HCT116 (cell line): Measurements from ENCODE around the gene TENM4. TPM values are rescaled to one million over a fixed set of nuclear protein-coding genes. Genes with fewer than 3 reads are reported as not detected.

ENCODE experiments used
- ATAC-seq: fragments of 200-7000 bp; cut with Tn5 transposase; 2 replicates; pipeline ENCODE4 v1.9.1; 2020; ENCODE audit warnings: mild to moderate bottlenecking, moderate library complexity
- BruUV-seq: library from RNA; stranded (reverse); fragments of 400-500 nt; replicated peaks from 2 replicates; lab custom pipeline; 2021; lab: Mats Ljungman, UMichigan
- CTCF ChIA-PET: fragments of 300-600 bp; sonication (Branson Sonifier 250); formaldehyde crosslinking; loops from one replicate; lab custom pipeline; 2021; ENCODE audit warnings: antibody characterized with exemption; lab: Charles Lee
- POLR2A ChIA-PET: fragments of 300-600, 350-600 bp; sonication (Branson Sonifier 250); formaldehyde crosslinking; loops from one replicate; lab custom pipeline; 2021; ENCODE audit warnings: antibody characterized with exemption; lab: Charles Lee
- RAD21 ChIA-PET, 2 experiments: fragments of 300-600 bp; sonication (Branson Sonifier 250); formaldehyde crosslinking; loops; one replicate each; lab custom pipeline; 2023; ENCODE audit warnings: low total read pairs in 2 of 2; ENCODE audit not compliant: uncharacterized antibody in 2 of 2, unreplicated experiment in 2 of 2, low non-redundant PET in 1 of 2; lab: Charles Lee
- DNase-seq: peaks from one replicate; pipeline ENCODE4 v3.0.0-alpha.2; 2010; ENCODE audit warnings: low read depth, low spot score
- H2AFZ ChIP-seq: fragments of 200-600 bp; shearing (Covaris generic), sonication (generic); 2 replicates; pipeline ENCODE4 v1.6.1; 2017; ENCODE audit warnings: low read depth, mixed run types, mixed read lengths, antibody characterized with exemption, low read length; ENCODE audit not compliant: poor library complexity, severe bottlenecking
- H3K27ac ChIP-seq: 2 replicates; pipeline ENCODE4 v1.5.1; 2012; ENCODE audit warnings: low read depth, low read length
- H3K27me3 ChIP-seq: fragments of 200-600 bp; sonication (generic); 2 replicates; pipeline ENCODE4 v1.6.1; 2016; ENCODE audit warnings: mixed run types, low read length, mixed read lengths; ENCODE audit not compliant: insufficient read depth
- H3K36me3 ChIP-seq, 2 experiments: fragments of 200-500 bp in 1 of 2; fragments of 200-600 bp in 1 of 2; sonication (Bioruptor generic) in 1 of 2; sonication (generic) in 1 of 2; 2 replicates each; pipeline versions ENCODE4 v1.5.1 to v1.6.1; 2014 to 2016; ENCODE audit warnings: low read length in 2 of 2, inconsistent platforms in 1 of 2, mixed read lengths in 1 of 2, mixed run types in 1 of 2; ENCODE audit not compliant: insufficient read depth in 2 of 2, control insufficient read depth in 1 of 2
- H3K4me1 ChIP-seq, 2 experiments: fragments of 200-600 bp in 1 of 2; sonication (generic) in 1 of 2; 2 replicates each; pipeline versions ENCODE4 v1.5.1 to v1.6.1; 2012 to 2017; ENCODE audit warnings: low read length in 2 of 2, inconsistent platforms in 1 of 2, mild to moderate bottlenecking in 1 of 2, mixed read lengths in 1 of 2, mixed run types in 1 of 2, moderate library complexity in 1 of 2; ENCODE audit not compliant: insufficient read depth in 2 of 2, control insufficient read depth in 1 of 2
- H3K4me2 ChIP-seq: fragments of 200-600 bp; sonication (generic); 2 replicates; pipeline ENCODE4 v1.6.1; 2017; ENCODE audit warnings: mixed run types, low read length, mixed read lengths
- H3K4me3 ChIP-seq, 2 experiments: fragments of 200-600 bp in 1 of 2; sonication (generic) in 1 of 2; replicated peaks in 1 of 2; 2 replicates each; pipeline ENCODE4 v1.5.1; 2011 to 2016; ENCODE audit warnings: low read length in 2 of 2, control low read depth in 1 of 2, low read depth in 1 of 2, mild to moderate bottlenecking in 1 of 2, mixed read lengths in 1 of 2, mixed run types in 1 of 2
- H3K79me2 ChIP-seq: fragments of 200-600 bp; sonication (generic); 2 replicates; pipeline ENCODE4 v1.6.1; 2017; ENCODE audit warnings: mild to moderate bottlenecking, mixed run types, low read length, moderate library complexity, mixed read lengths; ENCODE audit not compliant: insufficient read depth
- H3K9ac ChIP-seq: fragments of 200-600 bp; sonication (generic); 2 replicates; pipeline ENCODE4 v1.6.1; 2016; ENCODE audit warnings: low read length, mixed read lengths
- H3K9me2 ChIP-seq: fragments of 200-600 bp; sonication (generic), shearing (Covaris generic); 2 replicates; pipeline ENCODE4 v1.6.1; 2017; ENCODE audit warnings: mixed run types, mild to moderate bottlenecking, moderate library complexity; ENCODE audit not compliant: insufficient read depth
- H3K9me3 ChIP-seq, 2 experiments: fragments of 200-500 bp in 1 of 2; fragments of 200-600 bp in 1 of 2; sonication (Bioruptor generic) in 1 of 2; sonication (generic) in 1 of 2; 2 replicates each; pipeline ENCODE4 v1.6.1; 2014 to 2017; ENCODE audit warnings: low read length in 2 of 2, mixed read lengths in 2 of 2, inconsistent platforms in 1 of 2, low read depth in 1 of 2, mild to moderate bottlenecking in 1 of 2, mixed run types in 1 of 2, moderate library complexity in 1 of 2; ENCODE audit not compliant: control insufficient read depth in 1 of 2, insufficient read depth in 1 of 2
- H4K20me1 ChIP-seq: fragments of 200-600 bp; sonication (generic), shearing (Covaris generic); 2 replicates; pipeline ENCODE4 v1.6.1; 2017; ENCODE audit warnings: mixed run types, mild to moderate bottlenecking, moderate library complexity; ENCODE audit not compliant: insufficient read depth
- CEBPB ChIP-seq: IDR thresholded peaks from 2 replicates; pipeline ENCODE4 v1.6.1; 2012; ENCODE audit warnings: low read depth
- EGR1 ChIP-seq: IDR thresholded peaks from 2 replicates; pipeline ENCODE4 v1.6.1; 2012; ENCODE audit warnings: low read depth
- EZH2phosphoT487 ChIP-seq: fragments of 200-600 bp; IDR thresholded peaks from 2 replicates; pipeline ENCODE4 v1.6.1; 2018; ENCODE audit warnings: antibody characterized with exemption, borderline replicate concordance
- FOSL1 ChIP-seq: IDR thresholded peaks from 2 replicates; pipeline ENCODE4 v1.6.1; 2012; ENCODE audit warnings: low read depth
- SP1 ChIP-seq: IDR thresholded peaks from 2 replicates; pipeline ENCODE4 v1.6.1; 2012; ENCODE audit warnings: low read depth
- SRF ChIP-seq: IDR thresholded peaks from 2 replicates; pipeline ENCODE4 v1.6.1; 2012; ENCODE audit warnings: low read depth
- TCF7L2 ChIP-seq: IDR thresholded peaks from 2 replicates; pipeline ENCODE4 v1.7.0; 2011; ENCODE audit warnings: borderline replicate concordance, inconsistent platforms; ENCODE audit not compliant: insufficient read depth, insufficient read length; ENCODE audit errors: extremely low read depth
- YY1 ChIP-seq: IDR thresholded peaks from 2 replicates; pipeline ENCODE4 v1.6.1; 2011; ENCODE audit warnings: low read length, low read depth, moderate library complexity, mild to moderate bottlenecking; ENCODE audit not compliant: insufficient replicate concordance; ENCODE audit errors: extremely low read depth
- ZNF274 ChIP-seq: fragments of 200-500 bp; sonication (Bioruptor generic); IDR thresholded peaks from 2 replicates; pipeline ENCODE4 v1.6.1; 2014; ENCODE audit warnings: mild to moderate bottlenecking, low read depth, low read length, inconsistent platforms
- intact Hi-C: fragments of 100-400 bp; cut with micrococcal nuclease; formaldehyde crosslinking; loops from 2 replicates; pipeline ENCODE4 v1.10.0; 2022
- total RNA-seq: library from RNA; stranded (reverse); gene quantifications from one replicate; pipeline ENCODE4 v1.2.1, GENCODE V29; 2021; ENCODE audit not compliant: unreplicated experiment
- TF ChIP-seq, protein P1 (sequence below): IDR thresholded peaks from 2 replicates; pipeline ENCODE4 v1.6.1; 2012

TENM4 gene
- total RNA-seq, 1 experiment from 2014 or later = 0.05 TPM

GRCh38 chr11:78708388-78708787 is 732.4 kb downstream of the TENM4 start:
- H3K4me1 ChIP-seq = no peaks in the 10 kb centered on the region
- no peaks in the 10 kb centered on the region for H4K20me1 ChIP-seq
- CTCF ChIA-PET = no interaction called here
- H3K27me3 ChIP-seq = peaks cover 10% of the 10 kb centered on the region; the same call in 1 of the 2 replicates
- H3K9me2 ChIP-seq = no peaks in the 10 kb centered on the region
- no TSS peak for BruUV-seq
- H3K9me3 ChIP-seq = no peaks in the 10 kb centered on the region
- H3K36me3 ChIP-seq = no peaks in the 10 kb centered on the region
- H3K27ac ChIP-seq = no peak overlapping the region
- no peak for DNase-seq
- H3K9ac ChIP-seq = no peak overlapping the region
- ATAC-seq = no peak
- no peaks in the 10 kb centered on the region for H3K79me2 ChIP-seq
- TF ChIP-seq TCF7L2 (no peak), FOSL1 (no peak), ZNF274 (no peak), YY1 (no peak), EGR1 (no peak), CEBPB (no peak), SRF (no peak), SP1 (no peak)
- TF ChIP-seq, protein P1, sequence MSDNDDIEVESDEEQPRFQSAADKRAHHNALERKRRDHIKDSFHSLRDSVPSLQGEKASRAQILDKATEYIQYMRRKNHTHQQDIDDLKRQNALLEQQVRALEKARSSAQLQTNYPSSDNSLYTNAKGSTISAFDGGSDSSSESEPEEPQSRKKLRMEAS = no peak
- TF ChIP-seq, all 23 proteins: peak for 0
- ChIA-PET POLR2A (no interaction called here), RAD21 (no interaction called here)
- H2AFZ ChIP-seq = no peak overlapping the region
- intact Hi-C loops = no loop called here
- no peak overlapping the region for H3K4me2 ChIP-seq
- H3K4me3 ChIP-seq = no peak overlapping the region

DNA sequence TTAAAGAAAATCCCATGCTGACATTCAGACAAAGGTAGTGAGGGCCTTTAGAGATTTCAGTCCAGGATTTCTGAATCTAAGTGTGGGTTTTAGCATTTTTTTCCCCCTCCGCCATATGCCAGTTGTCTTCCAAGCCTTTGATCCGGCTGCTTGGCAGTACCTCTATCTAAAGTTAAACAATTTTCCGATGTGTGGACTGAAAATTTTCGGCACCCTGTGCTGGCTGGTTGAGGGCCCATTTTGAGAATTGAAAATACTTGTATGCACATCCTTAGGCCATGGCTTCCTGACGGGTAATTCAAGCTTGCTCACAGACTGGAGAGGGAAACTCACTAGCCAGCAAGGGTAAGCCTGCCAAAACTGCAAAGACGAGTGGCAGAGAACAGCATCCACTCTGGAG is 734.3 kb downstream of the TENM4 start:
- Histone ChIP-seq H3K9me3 (no peaks in the 10 kb centered on the region), H3K36me3 (no peaks in the 10 kb centered on the region), H3K4me1 (no peaks in the 10 kb centered on the region), H3K9me2 (no peaks in the 10 kb centered on the region), H3K4me3 (no peak overlapping the region), H4K20me1 (no peaks in the 10 kb centered on the region), H2AFZ (no peak overlapping the region), H3K9ac (no peak overlapping the region), H3K27me3 (0 out of 2 replicates have a peak, but pooled peaks cover 4% of the 10 kb centered on the region), H3K27ac (no peak overlapping the region), H3K4me2 (no peak overlapping the region), H3K79me2 (no peaks in the 10 kb centered on the region)
- POLR2A ChIA-PET = no interaction called here
- no peak for TF ChIP-seq SRF
- TF ChIP-seq ZNF274 = no peak
- TF ChIP-seq EZH2phosphoT487 = no peak
- no peak for TF ChIP-seq FOSL1
- no TSS peak for BruUV-seq
- DNase-seq (no peak), ATAC-seq (no peak)
- intact Hi-C loops = no loop called here
- CTCF ChIA-PET = interaction anchor here (1.6 to 3.3 kb wide), 2 partner anchors 9 to 61 kb away, joined by 4 to 16 read pairs; no protein-coding TSS in a partner anchor
- RAD21 ChIA-PET = no interaction called here
